ENCODE results near the gene SLC2A9. TPM values are rescaled to one million over a fixed set of nuclear protein-coding genes. Genes with fewer than 3 reads are reported as not detected.

SLC2A9 gene
- total and polyA plus RNA-seq, 2 of the 4 experiments (the other 2 are of a cell fraction) = 0.72 to 2.1 TPM

DNA sequence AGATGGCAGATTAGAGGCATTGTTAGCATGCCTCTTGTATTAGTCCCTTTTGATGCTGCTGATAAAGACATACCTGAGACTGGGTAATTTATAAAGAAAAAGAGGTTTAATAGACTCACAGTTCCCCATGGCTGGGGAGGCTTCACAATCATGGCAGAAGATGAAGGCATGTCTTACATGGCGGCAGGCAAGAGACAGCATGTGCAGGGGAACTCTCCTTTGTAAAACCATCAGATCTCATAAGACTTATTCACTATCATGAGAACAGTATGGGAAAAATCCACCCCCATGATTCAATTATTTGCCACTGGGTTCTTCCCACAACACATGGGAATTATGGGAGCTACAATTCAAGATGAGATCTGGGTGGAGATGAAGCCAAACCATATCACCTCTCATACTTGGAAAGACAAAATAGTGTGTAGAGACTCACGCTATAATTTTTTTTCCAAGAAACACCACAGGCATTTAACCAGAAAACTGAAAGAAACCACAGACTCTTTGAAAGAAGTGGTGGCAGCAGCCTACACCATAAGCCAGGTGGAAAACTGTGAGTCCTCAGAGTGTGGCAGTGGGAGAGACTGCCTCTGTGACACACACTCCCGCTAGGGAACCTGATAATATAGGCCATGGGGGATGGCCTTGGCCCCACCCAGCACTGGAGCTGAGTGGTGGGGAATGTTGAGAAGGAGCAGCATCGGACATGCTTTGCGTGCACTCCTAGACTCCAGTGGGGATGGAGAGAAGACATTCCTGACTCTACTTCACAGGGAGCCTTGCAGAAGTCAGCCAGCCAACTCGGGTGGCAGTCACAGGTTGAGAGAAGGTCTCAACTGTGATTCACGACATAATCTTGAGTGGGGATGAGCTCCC lies 51.5 kb downstream of the SLC2A9 start (continued):
- TF ChIP-seq SMC3 (IDR thresholded peaks at IDR 0.05; ENCODE audit: low read depth, low read length) = no peak

DNA sequence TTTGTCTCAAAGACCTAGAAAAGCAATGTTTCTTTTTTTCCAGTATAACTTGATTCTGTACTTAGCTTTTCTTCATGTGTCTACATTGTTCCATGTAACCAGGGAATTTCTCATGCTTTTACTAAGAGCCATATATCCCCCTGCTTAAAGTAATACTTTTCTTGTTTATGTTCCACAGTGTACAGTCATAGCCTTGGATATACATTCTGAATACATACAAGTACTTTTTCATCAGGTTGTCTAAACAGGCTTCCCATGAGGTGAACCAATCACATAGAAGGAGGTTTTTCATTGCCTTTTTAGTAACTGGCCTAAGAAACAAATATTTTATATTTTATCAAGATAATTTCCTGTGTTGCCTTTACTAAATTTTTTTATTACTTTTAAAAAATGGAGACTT lies 52.8 kb downstream of the SLC2A9 start:
- POLR2A ChIA-PET (ENCODE audit: unreplicated experiment) = interaction anchor here (0.6 kb wide), 1 partner anchor 456 kb away, joined by 5 read pairs; no protein-coding TSS in a partner anchor
- Histone ChIP-seq H3K79me1 (ENCODE audit: low read depth in 1 of 2, low read length in 2 of 2) (no peaks in the 10 kb centered on the region), H2AK9ac (replicated peaks; ENCODE audit: low read depth, low read length, poor library complexity) (no peak overlapping the region), H4K5ac (ENCODE audit: low read depth, low read length) (no peak overlapping the region; the same call in 1 of the 2 replicates), H2AFZ (replicated peaks; ENCODE audit: low read length, poor library complexity) (no peak overlapping the region), H4K91ac (ENCODE audit: insufficient read depth, low read depth, low read length) (no peak overlapping the region; the same call in 1 of the 2 replicates), H4K20me1 (ENCODE audit: insufficient read depth, low read length) (no peaks in the 10 kb centered on the region), H2BK5ac (ENCODE audit: low read depth, low read length, poor library complexity, severe bottlenecking) (peak overlapping the region; percentile 76), H3K9me3 (ENCODE audit: control insufficient read depth, insufficient read depth, low read length) (no peaks in the 10 kb centered on the region), H2BK20ac (ENCODE audit: low read depth, low read length) (peak overlapping the region; percentile 74), H4K8ac (ENCODE audit: low read depth in 2 of 2, low read length in 2 of 2) (peak overlapping the region in 1 of 2 experiments; percentile 55; a peak in 1 of 4 replicates), H3K9me1 (ENCODE audit: insufficient read depth, low read length) (no peaks in the 10 kb centered on the region), H3K4me3 (ENCODE audit: insufficient read depth, low read depth, low read length) (no peak overlapping the region), H3K9ac (ENCODE audit: low read depth, low read length) (no peak overlapping the region; the same call in 1 of the 2 replicates), H3K14ac (replicated peaks; ENCODE audit: low read depth, low read length) (peak overlapping the region; percentile 78; the same call in 1 of the 2 replicates), H3K4ac (ENCODE audit: low read depth, low read length) (no peak overlapping the region), H3K56ac (ENCODE audit: extremely low read depth, insufficient read depth, low read length) (peak overlapping the region; percentile 59; the same call in 1 of the 2 replicates), H3K27ac (ENCODE audit: insufficient read depth, low read length) (peak overlapping the region; percentile 72; the same call in 1 of the 2 replicates), H3K36me3 (ENCODE audit: control insufficient read depth, insufficient read depth, low read length) (no peaks in the 10 kb centered on the region), H3K18ac (ENCODE audit: low read depth, low read length) (peak overlapping the region; percentile 18; the same call in 1 of the 2 replicates), H3K4me2 (ENCODE audit: low read depth, low read length) (peak overlapping the region; percentile 43; the same call in 1 of the 2 replicates), H3K23ac (ENCODE audit: low read depth, low read length) (no peak overlapping the region), H3K4me1 (ENCODE audit: control insufficient read depth, insufficient read depth, low read length) (no peaks in the 10 kb centered on the region; the same call in 1 of the 2 replicates), H2BK120ac (ENCODE audit: low read depth, low read length) (peak overlapping the region; percentile 85), H3K27me3 (ENCODE audit: control insufficient read depth, insufficient read depth, low read length) (no peaks in the 10 kb centered on the region), H2AK5ac (ENCODE audit: low read depth, low read length) (no peak overlapping the region), H2BK15ac (ENCODE audit: low read depth, low read length) (peak overlapping the region; percentile 47; the same call in 2 of the 3 replicates)
- TF ChIP-seq FOS (IDR thresholded peaks at IDR 0.05; ENCODE audit: low read depth, low read length) (0 out of 2 replicates have a peak, but pooled peaks have one; percentile 8), MAZ (IDR thresholded peaks at IDR 0.05; ENCODE audit: borderline replicate concordance, low read depth, low read length) (no peak)
- in situ Hi-C loops (cut with MboI; ENCODE audit: low sequenced_read_pairs) (no loop called here), intact Hi-C loops (cut with micrococcal nuclease) (no loop called here), dilution Hi-C loops (cut with HindIII; ENCODE audit: low sequenced_read_pairs, unreplicated experiment) (no loop called here)
- DNase-seq = peak; percentile 65
- BruUV-seq (replicated peaks) = no TSS peak
- CTCF ChIA-PET = no interaction called here
- ATAC-seq (ENCODE audit: low read depth) = peak; percentile 99
